ENCODE data around the gene C8B.

Gene C8B

DNA sequence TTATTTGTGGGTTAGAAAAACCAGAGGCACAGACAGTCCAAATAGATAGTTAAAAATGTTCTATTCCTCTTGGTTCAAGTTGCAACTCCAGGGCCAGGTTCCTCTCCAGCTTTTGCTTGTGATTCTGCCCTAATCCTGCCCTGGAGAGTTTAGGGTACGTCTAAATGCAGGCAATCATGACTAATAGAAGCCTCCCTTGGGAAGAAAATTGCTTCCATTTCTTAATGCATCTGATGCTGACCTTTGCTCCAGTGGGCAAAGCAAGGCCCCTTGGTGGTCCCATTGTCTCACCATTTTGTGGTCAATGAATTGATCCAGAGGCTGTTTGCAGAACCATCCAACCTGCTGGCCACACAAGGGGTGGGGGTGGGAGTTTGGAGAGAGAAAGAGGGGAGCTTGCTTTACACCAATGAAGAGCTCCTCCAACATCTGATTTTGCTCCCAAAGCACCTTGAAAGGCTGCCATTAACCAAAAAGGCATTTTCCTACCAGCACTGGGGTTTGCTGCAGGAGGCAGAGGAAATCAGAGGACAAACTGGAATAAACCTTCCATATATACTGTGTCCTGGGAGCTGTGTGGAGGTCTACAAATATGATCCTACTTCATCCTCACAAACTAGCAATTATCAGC is 31.3 kb downstream of the C8B start:
- TF ChIP-seq, protein P1, sequence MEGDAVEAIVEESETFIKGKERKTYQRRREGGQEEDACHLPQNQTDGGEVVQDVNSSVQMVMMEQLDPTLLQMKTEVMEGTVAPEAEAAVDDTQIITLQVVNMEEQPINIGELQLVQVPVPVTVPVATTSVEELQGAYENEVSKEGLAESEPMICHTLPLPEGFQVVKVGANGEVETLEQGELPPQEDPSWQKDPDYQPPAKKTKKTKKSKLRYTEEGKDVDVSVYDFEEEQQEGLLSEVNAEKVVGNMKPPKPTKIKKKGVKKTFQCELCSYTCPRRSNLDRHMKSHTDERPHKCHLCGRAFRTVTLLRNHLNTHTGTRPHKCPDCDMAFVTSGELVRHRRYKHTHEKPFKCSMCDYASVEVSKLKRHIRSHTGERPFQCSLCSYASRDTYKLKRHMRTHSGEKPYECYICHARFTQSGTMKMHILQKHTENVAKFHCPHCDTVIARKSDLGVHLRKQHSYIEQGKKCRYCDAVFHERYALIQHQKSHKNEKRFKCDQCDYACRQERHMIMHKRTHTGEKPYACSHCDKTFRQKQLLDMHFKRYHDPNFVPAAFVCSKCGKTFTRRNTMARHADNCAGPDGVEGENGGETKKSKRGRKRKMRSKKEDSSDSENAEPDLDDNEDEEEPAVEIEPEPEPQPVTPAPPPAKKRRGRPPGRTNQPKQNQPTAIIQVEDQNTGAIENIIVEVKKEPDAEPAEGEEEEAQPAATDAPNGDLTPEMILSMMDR (conservative IDR thresholded peaks at IDR 0.05; ENCODE audit: low read depth, low read length) = no peak
- no peak overlapping the region for H3K4me3 ChIP-seq (ENCODE audit: low read length)
- no peak for DNase-seq (ENCODE audit: low read depth)

DNA sequence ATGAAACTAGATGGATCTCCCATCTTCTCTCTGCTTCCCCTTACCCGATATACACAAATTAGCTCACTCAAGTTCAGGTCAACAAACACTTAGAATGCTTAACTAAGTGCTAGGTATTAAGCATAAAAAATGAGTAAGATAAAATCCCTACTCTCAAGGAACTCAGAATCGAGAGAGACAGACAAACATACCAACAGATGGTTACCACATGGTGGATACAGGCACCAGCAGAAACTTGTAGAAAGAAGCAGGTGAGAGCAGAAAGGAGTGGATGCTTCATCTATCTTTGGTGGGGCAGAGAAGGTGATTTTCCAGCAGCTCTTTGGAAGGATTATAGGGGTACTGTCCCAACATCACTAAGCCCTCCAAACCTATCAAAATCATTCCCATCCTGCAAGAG is 32.2 kb downstream of the C8B start:
- H3K4me3 ChIP-seq (ENCODE audit: low read length) = no peak overlapping the region
- TF ChIP-seq, protein P1 (conservative IDR thresholded peaks at IDR 0.05; ENCODE audit: low read depth, low read length) = no peak
- DNase-seq (ENCODE audit: low read depth) = no peak

DNA sequence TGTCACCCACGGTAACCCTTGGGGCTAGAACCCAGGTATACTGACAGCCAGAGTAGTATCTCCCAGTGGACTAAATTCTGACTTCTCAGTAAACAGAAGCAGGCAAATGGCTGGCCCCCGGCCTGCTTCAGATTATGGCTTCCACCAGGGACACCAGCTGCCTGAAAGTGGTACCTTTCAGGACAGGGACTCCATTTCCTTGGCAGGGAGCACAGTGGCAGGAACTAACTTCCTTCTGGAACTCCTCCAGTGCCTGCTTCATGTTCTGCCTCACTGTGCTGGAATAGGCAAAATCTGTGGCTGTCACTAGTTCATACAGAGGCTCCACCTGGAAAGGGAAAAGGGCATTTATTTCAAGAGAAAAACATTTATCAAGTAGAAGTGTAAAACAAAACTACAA is 32.7 kb downstream of the C8B start:
- TF ChIP-seq, protein P1 (conservative IDR thresholded peaks at IDR 0.05; ENCODE audit: low read depth, low read length) = no peak
- no peak for DNase-seq (ENCODE audit: low read depth)
- H3K4me3 ChIP-seq (ENCODE audit: low read length) = no peak overlapping the region

DNA sequence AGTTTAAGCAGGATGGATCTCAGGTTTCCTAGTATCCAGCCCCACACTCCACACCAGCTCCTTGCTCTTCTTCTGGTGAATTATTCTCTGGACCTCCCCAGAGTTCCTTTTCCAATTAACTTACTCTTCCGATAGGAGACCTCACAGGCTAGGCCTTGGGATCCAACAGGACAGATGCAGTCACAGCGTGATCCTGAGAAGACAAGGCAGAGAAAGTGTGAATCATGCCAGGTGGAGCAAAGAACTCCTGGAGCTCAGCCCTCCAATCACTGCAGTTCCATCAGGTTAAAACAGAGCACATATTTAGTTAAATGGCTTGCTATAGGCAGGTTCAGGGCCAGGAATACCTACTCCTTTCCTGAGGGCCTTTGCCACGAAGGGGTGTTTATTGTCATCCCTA is 34.1 kb downstream of the C8B start:
- DNase-seq (ENCODE audit: low read depth) = no peak
- TF ChIP-seq, protein P1 (conservative IDR thresholded peaks at IDR 0.05; ENCODE audit: low read depth, low read length) = no peak

DNA sequence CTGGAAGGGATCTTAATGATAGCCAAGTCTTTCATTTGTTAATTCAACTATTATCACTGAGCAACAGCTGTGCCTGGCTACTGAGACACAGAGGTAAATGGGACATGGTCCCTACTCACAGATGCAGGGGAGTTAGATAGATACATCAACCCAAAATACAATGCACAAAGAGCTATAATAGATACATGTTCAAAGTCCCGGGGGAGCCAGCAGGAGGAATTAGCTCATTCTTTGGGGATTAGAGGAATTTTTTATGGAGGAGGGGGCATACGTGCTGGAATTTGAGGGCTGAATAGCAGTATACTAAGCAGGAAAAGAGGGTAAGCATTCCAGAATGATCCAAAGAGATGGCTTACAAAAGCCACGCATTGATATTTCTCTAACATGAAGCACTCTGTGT is 34.6 kb downstream of the C8B start:
- TF ChIP-seq, protein P1 (conservative IDR thresholded peaks at IDR 0.05; ENCODE audit: low read depth, low read length) = no peak
- no peak for DNase-seq (ENCODE audit: low read depth)
- H3K4me3 ChIP-seq (ENCODE audit: low read length) = no peak overlapping the region

More for the DNA sequence above, 34.1 kb downstream of the C8B start:
- no peak overlapping the region for H3K4me3 ChIP-seq (ENCODE audit: low read length)

DNA sequence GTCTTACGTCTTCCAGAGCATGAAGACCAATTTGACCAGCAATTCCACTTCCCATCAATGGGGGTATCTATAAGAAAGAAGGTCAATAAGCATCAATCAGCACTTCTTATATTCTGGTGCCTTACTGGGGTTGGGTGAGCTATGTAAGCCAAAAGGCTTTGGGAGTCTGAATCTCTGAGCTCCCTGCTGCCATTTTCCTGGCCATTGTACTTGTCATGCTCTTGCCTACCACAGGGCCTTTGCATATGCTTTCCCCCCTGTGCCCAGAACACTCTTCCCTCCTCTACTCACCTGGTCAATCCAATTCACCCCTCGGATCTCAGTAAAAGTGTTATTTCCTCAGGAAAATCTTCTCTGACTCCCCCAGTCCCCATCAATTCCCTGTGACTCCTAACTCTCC is 36.3 kb downstream of the C8B start:
- no peak for DNase-seq (ENCODE audit: low read depth)
- no peak overlapping the region for H3K4me3 ChIP-seq (ENCODE audit: low read length)
- TF ChIP-seq, protein P1 (conservative IDR thresholded peaks at IDR 0.05; ENCODE audit: low read depth, low read length) = no peak

DNA sequence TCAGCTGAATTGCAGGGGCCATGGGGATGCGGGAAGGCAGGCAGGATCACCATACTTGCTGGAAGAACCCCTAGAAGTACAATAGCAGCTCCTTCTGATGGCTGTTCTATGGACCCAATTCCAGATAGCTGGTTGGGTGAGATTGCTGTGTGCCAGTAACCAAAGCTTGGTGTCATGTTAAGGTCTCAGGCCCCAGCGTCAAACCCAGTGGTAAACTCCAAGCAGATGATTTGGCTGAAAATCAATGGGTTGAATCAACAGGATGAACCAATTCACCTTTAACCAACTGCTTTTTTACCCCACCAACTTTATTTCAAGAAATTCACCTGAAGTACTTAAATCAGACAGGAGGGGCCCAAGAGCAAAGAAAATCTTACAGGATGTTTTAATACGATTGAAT is 37.8 kb downstream of the C8B start:
- no peak for DNase-seq (ENCODE audit: low read depth)
- TF ChIP-seq, protein P1 (conservative IDR thresholded peaks at IDR 0.05; ENCODE audit: low read depth, low read length) = no peak
- no peak overlapping the region for H3K4me3 ChIP-seq (ENCODE audit: low read length)
